IMR-90 (cell line): Measurements from ENCODE around the gene TRHDE. TPM values are rescaled to one million over a fixed set of nuclear protein-coding genes. Genes with fewer than 3 reads are reported as not detected.

ENCODE experiments used
- ATAC-seq: fragments of 200-7000 bp; cut with Tn5 transposase; 2 replicates; pipeline ENCODE4 v1.9.1; 2020; ENCODE audit warnings: low read depth, mild to moderate bottlenecking, moderate library complexity
- BruUV-seq: library from RNA; stranded (reverse); fragments of 400-500 nt; replicated peaks from 2 replicates; lab custom pipeline; 2021; lab: Mats Ljungman, UMichigan
- CTCF ChIA-PET: fragments of 300-600 bp; formaldehyde crosslinking; extraction: SDS; loops from one replicate; lab custom pipeline; 2021; ENCODE audit warnings: antibody characterized with exemption; lab: Yijun Ruan, JAX
- POLR2A ChIA-PET: fragments of 300-600 bp; sonication (Branson Sonifier 250); formaldehyde crosslinking; loops from one replicate; lab custom pipeline; 2022; ENCODE audit warnings: antibody characterized with exemption; ENCODE audit not compliant: unreplicated experiment; lab: Charles Lee
- DNase-seq: peaks from one replicate; pipeline ENCODE4 v3.0.0; 2013
- H2AFZ ChIP-seq: replicated peaks from 2 replicates; pipeline ENCODE3; 2013; ENCODE audit warnings: low read length, mild to moderate bottlenecking; ENCODE audit not compliant: poor library complexity
- H2AK5ac ChIP-seq: 2 replicates; pipeline ENCODE4 v1.6.1; 2013; ENCODE audit warnings: low read depth, low read length, inconsistent platforms
- H2AK9ac ChIP-seq: replicated peaks from 2 replicates; pipeline ENCODE3; 2013; ENCODE audit warnings: mild to moderate bottlenecking, low read depth, low read length, moderate library complexity; ENCODE audit not compliant: poor library complexity
- H2BK120ac ChIP-seq: 2 replicates; pipeline ENCODE4 v1.6.1; 2013; ENCODE audit warnings: low read depth, low read length, inconsistent platforms
- H2BK15ac ChIP-seq: 3 replicates; pipeline ENCODE4 v1.6.1; 2013; ENCODE audit warnings: low read depth, low read length, inconsistent platforms
- H2BK20ac ChIP-seq: 2 replicates; pipeline ENCODE4 v1.6.1; 2013; ENCODE audit warnings: low read depth, mild to moderate bottlenecking, inconsistent platforms, low read length, moderate library complexity
- H2BK5ac ChIP-seq: 2 replicates; pipeline ENCODE4 v1.6.1; 2013; ENCODE audit warnings: mild to moderate bottlenecking, low read depth, low read length, inconsistent platforms; ENCODE audit not compliant: poor library complexity, severe bottlenecking
- H3K14ac ChIP-seq: replicated peaks from 2 replicates; pipeline ENCODE4 v1.6.1; 2013; ENCODE audit warnings: low read depth, low read length, inconsistent platforms
- H3K18ac ChIP-seq: 2 replicates; pipeline ENCODE4 v1.6.1; 2013; ENCODE audit warnings: low read depth, low read length, control low read depth
- H3K23ac ChIP-seq: 2 replicates; pipeline ENCODE4 v1.6.1; 2013; ENCODE audit warnings: low read depth, low read length, inconsistent platforms
- H3K27ac ChIP-seq: 2 replicates; pipeline ENCODE4 v1.5.1; 2013; ENCODE audit warnings: mild to moderate bottlenecking, control low read depth, low read length; ENCODE audit not compliant: insufficient read depth
- H3K27me3 ChIP-seq: 2 replicates; pipeline ENCODE4 v1.6.1; 2013; ENCODE audit warnings: low read length; ENCODE audit not compliant: control insufficient read depth, insufficient read depth
- H3K36me3 ChIP-seq: 2 replicates; pipeline ENCODE4 v1.6.1; 2013; ENCODE audit warnings: low read length, mixed read lengths; ENCODE audit not compliant: control insufficient read depth, insufficient read depth
- H3K4ac ChIP-seq: 2 replicates; pipeline ENCODE4 v1.6.1; 2013; ENCODE audit warnings: low read depth, low read length, inconsistent platforms
- H3K4me1 ChIP-seq: 2 replicates; pipeline ENCODE4 v1.6.1; 2013; ENCODE audit warnings: low read length, mixed read lengths; ENCODE audit not compliant: control insufficient read depth, insufficient read depth
- H3K4me2 ChIP-seq: 2 replicates; pipeline ENCODE4 v1.6.1; 2013; ENCODE audit warnings: low read depth, mild to moderate bottlenecking, control low read depth, low read length, moderate library complexity
- H3K4me3 ChIP-seq: 2 replicates; pipeline ENCODE4 v1.5.1; 2013; ENCODE audit warnings: low read depth, mild to moderate bottlenecking, control low read depth, low read length, moderate library complexity; ENCODE audit not compliant: insufficient read depth
- H3K56ac ChIP-seq: 2 replicates; pipeline ENCODE4 v1.6.1; 2013; ENCODE audit warnings: low read length, inconsistent platforms; ENCODE audit not compliant: insufficient read depth; ENCODE audit errors: extremely low read depth
- H3K79me1 ChIP-seq, 2 experiments: 2 replicates each; pipeline ENCODE4 v1.6.1; 2013; ENCODE audit warnings: low read length in 2 of 2, inconsistent platforms in 1 of 2, low read depth in 1 of 2
- H3K9ac ChIP-seq: 2 replicates; pipeline ENCODE4 v1.6.1; 2013; ENCODE audit warnings: low read depth, low read length, control low read depth
- H3K9me1 ChIP-seq: 2 replicates; pipeline ENCODE4 v1.6.1; 2013; ENCODE audit warnings: low read length, inconsistent platforms; ENCODE audit not compliant: insufficient read depth
- H3K9me3 ChIP-seq: 2 replicates; pipeline ENCODE4 v1.6.1; 2013; ENCODE audit warnings: low read length; ENCODE audit not compliant: control insufficient read depth, insufficient read depth
- H4K20me1 ChIP-seq: 2 replicates; pipeline ENCODE4 v1.6.1; 2013; ENCODE audit warnings: low read length, inconsistent platforms; ENCODE audit not compliant: insufficient read depth
- H4K5ac ChIP-seq: 2 replicates; pipeline ENCODE4 v1.6.1; 2013; ENCODE audit warnings: mild to moderate bottlenecking, low read depth, low read length, control low read depth
- H4K8ac ChIP-seq, 2 experiments: 2 replicates each; pipeline ENCODE4 v1.6.1; 2013; ENCODE audit warnings: low read depth in 2 of 2, low read length in 2 of 2, control low read depth in 1 of 2, inconsistent platforms in 1 of 2
- H4K91ac ChIP-seq: 2 replicates; pipeline ENCODE4 v1.6.1; 2013; ENCODE audit warnings: low read depth, low read length, inconsistent platforms; ENCODE audit not compliant: insufficient read depth
- CEBPB ChIP-seq: IDR thresholded peaks from 2 replicates; pipeline ENCODE4 v1.6.1; 2012; ENCODE audit warnings: low read depth, low read length, improper control_type of control experiment
- CHD1 ChIP-seq: IDR thresholded peaks from 2 replicates; pipeline ENCODE4 v1.6.1; 2012; ENCODE audit warnings: low read depth, low read length, improper control_type of control experiment
- FOS ChIP-seq: fragments of 150-350 bp; IDR thresholded peaks from 2 replicates; pipeline ENCODE4 v1.6.1; 2016; ENCODE audit warnings: low read depth, low read length
- MAFK ChIP-seq: IDR thresholded peaks from 2 replicates; pipeline ENCODE4 v1.6.1; 2012; ENCODE audit warnings: low read depth, low read length, improper control_type of control experiment
- POLR2A ChIP-seq: IDR thresholded peaks from 2 replicates; pipeline ENCODE4 v1.6.1; 2012; ENCODE audit warnings: mild to moderate bottlenecking, low read depth, low read length
- RCOR1 ChIP-seq: IDR thresholded peaks from 2 replicates; pipeline ENCODE4 v1.6.1; 2012; ENCODE audit warnings: mild to moderate bottlenecking, low read length, improper control_type of control experiment; ENCODE audit not compliant: insufficient replicate concordance
- RFX5 ChIP-seq: IDR thresholded peaks from 2 replicates; pipeline ENCODE4 v1.8.0; 2012; ENCODE audit warnings: low read depth, mild to moderate bottlenecking, low read length, moderate library complexity
- WGBS, 2 experiments: methylation state at CpG; one replicate each; pipeline versions ENCODE4 v1.1.5 to v1.1.7; 2013; ENCODE audit warnings: missing lambda C conversion rate in 2 of 2; ENCODE audit not compliant: insufficient read length in 1 of 2; ENCODE audit errors: extremely low coverage in 2 of 2; 5-methylcytosine and 5-hydroxymethylcytosine counted together
- dilution Hi-C: fragments of 300-500 bp; cut with HindIII; formaldehyde crosslinking; loops from one replicate; pipeline ENCODE4 v1.14.3; 2018; ENCODE audit warnings: low sequenced_read_pairs; ENCODE audit not compliant: unreplicated experiment
- in situ Hi-C: fragments of 300-500 bp; cut with MboI; formaldehyde crosslinking; loops from 3 replicates; pipeline ENCODE4 v1.14.3; 2019; ENCODE audit warnings: low sequenced_read_pairs, inconsistent platforms, mixed read lengths
- intact Hi-C: fragments of 100-400 bp; cut with micrococcal nuclease; formaldehyde crosslinking; loops from 2 replicates; pipeline ENCODE4 v1.10.0; 2022
- polyA plus RNA-seq, 3 experiments: library from polyadenylated mRNA; depleted of rRNA; stranded (reverse); fragments of >200 nt; gene quantifications; 2 replicates each; pipeline ENCODE4 v1.2.3, GENCODE V29; 2012; ENCODE audit warnings: low replicate concordance in 1 of 3
- total RNA-seq: library from RNA; depleted of rRNA; stranded (reverse); fragments of >200 nt; gene quantifications from 2 replicates; pipeline ENCODE4 v1.2.3, GENCODE V29; 2012
- TF ChIP-seq, protein P1 (sequence below): fragments of 150-350 bp; IDR thresholded peaks from 2 replicates; pipeline ENCODE4 v1.6.1; 2016; ENCODE audit warnings: low read depth, mild to moderate bottlenecking, low read length, moderate library complexity, borderline replicate concordance
- TF ChIP-seq, protein P2 (sequence below): conservative IDR thresholded peaks from 2 replicates; pipeline ENCODE4 v1.5.1; 2012; ENCODE audit warnings: mild to moderate bottlenecking, low read depth, low read length, improper control_type of control experiment

TRHDE gene
- total and polyA plus RNA-seq, 2 of the 4 experiments (the other 2 are of a cell fraction) = 33.7 to 65.1 TPM

DNA sequence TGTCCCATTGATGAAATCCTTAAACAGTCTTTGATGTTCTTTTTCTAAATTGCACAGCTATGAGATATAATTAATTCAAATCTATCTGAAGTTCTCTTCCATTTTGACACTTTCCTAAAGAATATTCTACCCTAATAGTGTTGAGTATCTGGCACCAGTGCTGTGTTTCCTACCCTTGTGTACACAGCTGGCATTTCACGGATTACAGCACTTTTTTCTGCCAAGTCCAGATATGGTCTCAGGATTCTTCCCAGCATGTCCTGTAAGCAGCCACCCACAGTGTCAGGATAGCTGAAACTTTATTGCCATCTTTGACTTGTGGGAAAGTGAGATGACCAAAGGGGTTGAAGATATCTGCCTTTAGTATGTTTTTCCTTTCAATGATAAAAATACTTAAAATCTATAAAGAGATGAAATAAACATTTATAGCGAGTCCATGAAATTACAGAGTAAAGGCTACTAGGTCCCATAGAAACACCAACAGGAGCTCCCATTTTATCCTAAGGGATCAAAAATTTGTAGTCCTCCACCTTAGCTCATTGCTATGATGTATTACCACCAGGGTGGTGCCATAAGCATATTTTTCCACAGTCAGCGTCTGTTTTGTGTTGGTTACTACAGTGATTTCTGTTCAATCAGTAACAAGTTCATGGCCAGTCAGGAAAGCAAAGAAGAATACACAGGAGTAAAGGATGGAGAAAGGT is 96.7 kb downstream of the TRHDE start:
- no peak overlapping the region for H2BK120ac ChIP-seq
- ChIA-PET POLR2A (no interaction called here), CTCF (no interaction called here)
- dilution Hi-C loops = no loop called here
- TF ChIP-seq, protein P1, sequence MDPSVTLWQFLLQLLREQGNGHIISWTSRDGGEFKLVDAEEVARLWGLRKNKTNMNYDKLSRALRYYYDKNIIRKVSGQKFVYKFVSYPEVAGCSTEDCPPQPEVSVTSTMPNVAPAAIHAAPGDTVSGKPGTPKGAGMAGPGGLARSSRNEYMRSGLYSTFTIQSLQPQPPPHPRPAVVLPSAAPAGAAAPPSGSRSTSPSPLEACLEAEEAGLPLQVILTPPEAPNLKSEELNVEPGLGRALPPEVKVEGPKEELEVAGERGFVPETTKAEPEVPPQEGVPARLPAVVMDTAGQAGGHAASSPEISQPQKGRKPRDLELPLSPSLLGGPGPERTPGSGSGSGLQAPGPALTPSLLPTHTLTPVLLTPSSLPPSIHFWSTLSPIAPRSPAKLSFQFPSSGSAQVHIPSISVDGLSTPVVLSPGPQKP = no peak
- TF ChIP-seq FOS (no peak), MAFK (no peak), CEBPB (no peak), CHD1 (no peak), RCOR1 (no peak), RFX5 (no peak), POLR2A (no peak)
- TF ChIP-seq, protein P2, sequence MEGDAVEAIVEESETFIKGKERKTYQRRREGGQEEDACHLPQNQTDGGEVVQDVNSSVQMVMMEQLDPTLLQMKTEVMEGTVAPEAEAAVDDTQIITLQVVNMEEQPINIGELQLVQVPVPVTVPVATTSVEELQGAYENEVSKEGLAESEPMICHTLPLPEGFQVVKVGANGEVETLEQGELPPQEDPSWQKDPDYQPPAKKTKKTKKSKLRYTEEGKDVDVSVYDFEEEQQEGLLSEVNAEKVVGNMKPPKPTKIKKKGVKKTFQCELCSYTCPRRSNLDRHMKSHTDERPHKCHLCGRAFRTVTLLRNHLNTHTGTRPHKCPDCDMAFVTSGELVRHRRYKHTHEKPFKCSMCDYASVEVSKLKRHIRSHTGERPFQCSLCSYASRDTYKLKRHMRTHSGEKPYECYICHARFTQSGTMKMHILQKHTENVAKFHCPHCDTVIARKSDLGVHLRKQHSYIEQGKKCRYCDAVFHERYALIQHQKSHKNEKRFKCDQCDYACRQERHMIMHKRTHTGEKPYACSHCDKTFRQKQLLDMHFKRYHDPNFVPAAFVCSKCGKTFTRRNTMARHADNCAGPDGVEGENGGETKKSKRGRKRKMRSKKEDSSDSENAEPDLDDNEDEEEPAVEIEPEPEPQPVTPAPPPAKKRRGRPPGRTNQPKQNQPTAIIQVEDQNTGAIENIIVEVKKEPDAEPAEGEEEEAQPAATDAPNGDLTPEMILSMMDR = no peak
- H3K14ac ChIP-seq = no peak overlapping the region
- no peak overlapping the region for H3K18ac ChIP-seq
- ATAC-seq (peak; percentile 40; the same call in 1 of the 2 replicates), DNase-seq (peak; percentile 20)
- peaks cover 19 to 43% of the 10 kb centered on the region in 2 experiments; a peak in 3 of 4 replicates for H3K79me1 ChIP-seq
- in situ Hi-C loops = no loop called here
- no peak overlapping the region for H4K8ac ChIP-seq
- peaks cover 3% of the 10 kb centered on the region; the same call in 1 of the 2 replicates for H3K9me1 ChIP-seq
- no peak overlapping the region for H4K91ac ChIP-seq
- peaks cover 11% of the 10 kb centered on the region for H3K4me1 ChIP-seq
- peaks cover 4% of the 10 kb centered on the region; the same call in 1 of the 2 replicates for H4K20me1 ChIP-seq
- no peak overlapping the region for H4K5ac ChIP-seq
- H3K36me3 ChIP-seq = no peaks in the 10 kb centered on the region
- no peak overlapping the region for H3K4me3 ChIP-seq
- no peak overlapping the region for H3K56ac ChIP-seq
- WGBS, 2 experiments = 0% methylated on average over 1 of the region's 3 CpGs; no CpG with 5 or more reads in 1 of the 2 experiments
- no peak overlapping the region for H3K4me2 ChIP-seq
- H2BK5ac ChIP-seq = no peak overlapping the region
- H3K4ac ChIP-seq = no peak overlapping the region
- H2AK5ac ChIP-seq = no peak overlapping the region
- no peak overlapping the region for H2BK20ac ChIP-seq
- no peak overlapping the region for H2AK9ac ChIP-seq
- no peak overlapping the region for H3K9ac ChIP-seq
- H2BK15ac ChIP-seq = no peak overlapping the region
- peak overlapping the region; percentile 59; the same call in 1 of the 2 replicates for H3K23ac ChIP-seq
- H3K27ac ChIP-seq = no peak overlapping the region
- no peak overlapping the region for H2AFZ ChIP-seq
- H3K9me3 ChIP-seq = no peaks in the 10 kb centered on the region
- intact Hi-C loops = no loop called here
- H3K27me3 ChIP-seq = no peaks in the 10 kb centered on the region
- no TSS peak for BruUV-seq
